ENCODE measurements around the gene WNK2. TPM values are rescaled to one million over a fixed set of nuclear protein-coding genes. Genes with fewer than 3 reads are reported as not detected.

Gene WNK2
- total RNA-seq, 1 donor from 2014 or later: 6.2 TPM

DNA sequence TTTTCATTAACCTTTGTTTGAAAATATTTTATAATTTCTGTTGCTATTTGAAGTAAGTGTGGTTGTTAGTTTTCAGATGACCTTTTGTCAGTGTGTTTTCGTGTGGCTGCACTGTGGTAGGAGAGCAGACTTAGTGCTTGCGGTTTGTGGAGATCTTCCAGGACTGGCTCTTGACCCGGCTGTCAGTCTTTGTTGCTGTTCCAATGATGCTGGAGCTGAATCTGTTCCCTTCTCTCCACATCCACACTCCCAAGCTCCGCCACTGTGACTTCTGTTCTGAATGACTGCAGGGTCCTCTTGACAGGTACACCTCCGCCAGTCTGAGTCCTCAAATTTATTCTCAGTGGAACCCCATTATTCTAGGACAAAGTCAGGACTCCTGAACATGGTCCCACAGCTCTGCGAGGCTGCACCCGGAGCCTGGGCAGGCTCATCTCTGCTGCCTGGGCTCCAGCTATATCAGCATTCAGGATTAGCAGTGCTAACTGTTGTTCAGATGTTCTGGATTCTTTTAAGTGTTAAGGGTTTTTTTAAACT lies 126.0 kb downstream of the WNK2 start:
- no peak for TF ChIP-seq EZH2 (IDR thresholded peaks at IDR 0.05)
- no peak for TF ChIP-seq CTCF (IDR thresholded peaks at IDR 0.05)
- no peak for TF ChIP-seq EZH2phosphoT487 (IDR thresholded peaks at IDR 0.05)
- Histone ChIP-seq H3K4me2 (no peak overlapping the region), H3K79me2 (ENCODE audit: low read depth) (no peaks in the 10 kb centered on the region), H3F3A (ENCODE audit: low read depth) (no peaks in the 10 kb centered on the region), H3K27ac (no peak overlapping the region), H3K36me3 (no peaks in the 10 kb centered on the region), H3K9me3 (ENCODE audit: low read depth) (no peaks in the 10 kb centered on the region), H3K4me1 (no peaks in the 10 kb centered on the region), H3K27me3 (no peaks in the 10 kb centered on the region), H3K4me3 (no peak overlapping the region), H2AFZ (replicated peaks) (no peak overlapping the region), H4K20me1 (ENCODE audit: low read depth) (no peaks in the 10 kb centered on the region), H3K9ac (no peak overlapping the region)
- no peak for DNase-seq (ENCODE audit: low spot score)
- H3K27me3 Mint-ChIP-seq (ENCODE audit: insufficient read depth, low read depth): peaks cover 4% of the 10 kb centered on the region
- H3K4me1 Mint-ChIP-seq: peaks cover 17% of the 10 kb centered on the region
- H3K36me3 Mint-ChIP-seq: peaks cover 7% of the 10 kb centered on the region
- H3K9me3 Mint-ChIP-seq: no peaks in the 10 kb centered on the region
- no peak overlapping the region for H3K27ac Mint-ChIP-seq
- H3K4me3 Mint-ChIP-seq: no peak overlapping the region

DNA sequence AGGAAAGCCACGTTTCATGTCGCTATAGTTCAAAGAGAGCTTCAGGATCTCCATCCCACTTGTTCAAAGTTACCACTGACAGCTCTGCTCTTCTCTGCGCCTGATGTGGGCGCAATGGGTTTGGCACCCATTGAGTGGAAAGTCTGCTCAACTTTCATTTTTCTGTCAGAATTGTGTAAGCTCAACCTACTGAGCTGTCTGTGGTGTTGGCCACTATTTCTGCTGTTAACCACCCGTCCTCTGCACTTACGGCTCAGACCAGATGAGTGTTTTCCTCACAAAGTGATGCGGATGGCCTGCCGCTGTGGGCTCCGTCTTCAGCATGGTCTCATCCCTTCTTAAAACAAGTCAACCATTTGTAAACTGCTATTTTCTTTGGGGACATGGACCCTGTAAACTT lies 131.2 kb downstream of the WNK2 start:
- Mint-ChIP-seq H3K27ac (no peak overlapping the region), H3K4me3 (no peak overlapping the region), H3K36me3 (peaks cover 7% of the 10 kb centered on the region), H3K4me1 (peaks cover 5% of the 10 kb centered on the region), H3K27me3 (ENCODE audit: insufficient read depth, low read depth) (no peaks in the 10 kb centered on the region), H3K9me3 (no peaks in the 10 kb centered on the region)
- no peaks in the 10 kb centered on the region for H3F3A ChIP-seq (ENCODE audit: low read depth)
- no peak overlapping the region for H3K4me3 ChIP-seq
- H3K9me3 ChIP-seq (ENCODE audit: low read depth): no peaks in the 10 kb centered on the region
- no peak overlapping the region for H3K9ac ChIP-seq
- H3K4me2 ChIP-seq: no peak overlapping the region
- no peaks in the 10 kb centered on the region for H3K79me2 ChIP-seq (ENCODE audit: low read depth)
- H3K36me3 ChIP-seq: no peaks in the 10 kb centered on the region
- H2AFZ ChIP-seq (replicated peaks): no peak overlapping the region
- no peaks in the 10 kb centered on the region for H3K4me1 ChIP-seq
- no peak for DNase-seq (ENCODE audit: low spot score)
- H4K20me1 ChIP-seq (ENCODE audit: low read depth): no peaks in the 10 kb centered on the region
- no peaks in the 10 kb centered on the region for H3K27me3 ChIP-seq
- TF ChIP-seq CTCF (IDR thresholded peaks at IDR 0.05) (no peak), EZH2phosphoT487 (IDR thresholded peaks at IDR 0.05) (no peak), EZH2 (IDR thresholded peaks at IDR 0.05) (no peak)
- no peak overlapping the region for H3K27ac ChIP-seq

DNA sequence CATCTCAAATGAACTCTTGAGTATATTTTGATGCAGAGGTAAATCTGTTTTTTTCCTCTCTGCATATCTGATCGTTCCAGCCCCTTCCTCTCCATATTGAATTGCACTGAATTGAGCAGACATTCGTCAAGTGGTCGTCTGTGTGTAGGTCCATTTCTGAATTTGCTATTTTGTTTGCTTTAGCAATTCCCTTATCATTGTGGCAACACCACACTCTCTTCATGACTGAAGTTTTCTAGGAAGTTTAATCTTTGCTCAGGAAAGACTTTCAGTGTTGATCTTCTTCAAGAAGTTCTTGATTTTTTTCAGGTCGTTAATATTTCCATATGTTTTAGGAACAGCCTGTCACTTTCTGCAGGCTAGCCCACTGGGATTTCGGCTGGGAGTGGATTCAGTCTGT lies 132.0 kb downstream of the WNK2 start:
- no peaks in the 10 kb centered on the region for H3F3A ChIP-seq (ENCODE audit: low read depth)

More for the DNA sequence above, 132.0 kb downstream of the WNK2 start:
- no peak overlapping the region for H3K4me3 ChIP-seq
- TF ChIP-seq EZH2phosphoT487 (IDR thresholded peaks at IDR 0.05) (no peak), EZH2 (IDR thresholded peaks at IDR 0.05) (no peak), CTCF (IDR thresholded peaks at IDR 0.05) (no peak)
- H3K79me2 ChIP-seq (ENCODE audit: low read depth): no peaks in the 10 kb centered on the region
- no peak overlapping the region for H3K27ac Mint-ChIP-seq
- H3K9ac ChIP-seq: no peak overlapping the region
- DNase-seq (ENCODE audit: low spot score): no peak
- H3K4me1 Mint-ChIP-seq: peaks cover 5% of the 10 kb centered on the region
- H3K9me3 ChIP-seq (ENCODE audit: low read depth): no peaks in the 10 kb centered on the region
- no peaks in the 10 kb centered on the region for H3K4me1 ChIP-seq
- H3K27me3 ChIP-seq: no peaks in the 10 kb centered on the region
- H3K27ac ChIP-seq: no peak overlapping the region
- H3K9me3 Mint-ChIP-seq: no peaks in the 10 kb centered on the region
- no peaks in the 10 kb centered on the region for H4K20me1 ChIP-seq (ENCODE audit: low read depth)
- no peak overlapping the region for H3K4me3 Mint-ChIP-seq
- no peaks in the 10 kb centered on the region for H3K36me3 ChIP-seq
- H3K36me3 Mint-ChIP-seq: peaks cover 7% of the 10 kb centered on the region
- H3K4me2 ChIP-seq: no peak overlapping the region
- H2AFZ ChIP-seq (replicated peaks): no peak overlapping the region
- H3K27me3 Mint-ChIP-seq (ENCODE audit: insufficient read depth, low read depth): no peaks in the 10 kb centered on the region

All from neural progenitor cell (in vitro differentiated cells).